ENCODE measurements around the gene PRMT9.

The PRMT9 gene

GRCh38 chr4:147683717-147684700, at the start of gene PRMT9:
Gene PRMT9, minus strand, starts transcription at chr4:147684163. Its CDS starts 176 bp downstream, at chr4:147683987.
- DNase-seq (ENCODE audit: low spot score): peak; percentile 86

GRCh38 chr4:147732518-147733235, 48.7 kb upstream of the PRMT9 start:
- no peak for DNase-seq (ENCODE audit: low spot score)

GRCh38 chr4:147731580-147732517, 47.9 kb upstream of the PRMT9 start, which contains the start of gene ARHGAP10:
Gene ARHGAP10, plus strand, starts transcription at chr4:147732088. Its CDS starts 214 bp downstream, at chr4:147732302.
- DNase-seq (ENCODE audit: low spot score): peak; percentile 42

GRCh38 chr4:147730333-147730732, 46.4 kb upstream of the PRMT9 start:
- no peak for DNase-seq (ENCODE audit: low spot score)

GRCh38 chr4:147727476-147728028, 43.6 kb upstream of the PRMT9 start:
- no peak for DNase-seq (ENCODE audit: low spot score)

- DNase-seq (ENCODE audit: low spot score): no peak
These were observed 41.7 kb upstream of the PRMT9 start for GRCh38 chr4:147725673-147726072.

- no peak for DNase-seq (ENCODE audit: low spot score)
These were observed 40.7 kb upstream of the PRMT9 start for GRCh38 chr4:147724468-147725201.

GRCh38 chr4:147723326-147723725, 39.4 kb upstream of the PRMT9 start:
- DNase-seq (ENCODE audit: low spot score): no peak

- DNase-seq (ENCODE audit: low spot score): no peak
These were observed 33.9 kb upstream of the PRMT9 start for GRCh38 chr4:147717878-147718277.

- DNase-seq (ENCODE audit: low spot score): no peak
These were observed 30.8 kb upstream of the PRMT9 start for GRCh38 chr4:147714575-147715401.

- DNase-seq (ENCODE audit: low spot score): no peak
These were observed 26.0 kb upstream of the PRMT9 start for GRCh38 chr4:147709999-147710398.

- peak; percentile 39 for DNase-seq (ENCODE audit: low spot score)
These were observed 24.1 kb upstream of the PRMT9 start for GRCh38 chr4:147707892-147708672.

- no peak for DNase-seq (ENCODE audit: low spot score)
These were observed 20.9 kb upstream of the PRMT9 start for GRCh38 chr4:147704846-147705245.

- no peak for DNase-seq (ENCODE audit: low spot score)
These were observed 12.9 kb upstream of the PRMT9 start for GRCh38 chr4:147696866-147697265.

GRCh38 chr4:147693218-147693617, 9.3 kb upstream of the PRMT9 start:
- DNase-seq (ENCODE audit: low spot score): no peak

GRCh38 chr4:147691820-147692219, 7.9 kb upstream of the PRMT9 start:
- no peak for DNase-seq (ENCODE audit: low spot score)

- DNase-seq (ENCODE audit: low spot score): no peak
These were observed 5.1 kb upstream of the PRMT9 start for GRCh38 chr4:147689067-147689466.

GRCh38 chr4:147683188-147683591, 773 bp downstream of the PRMT9 start:
- no peak for DNase-seq (ENCODE audit: low spot score)

- DNase-seq (ENCODE audit: low spot score): no peak
These were observed 1.2 kb downstream of the PRMT9 start for GRCh38 chr4:147682755-147683154.

All from putamen (tissue), 1 donor.